Transverse colon (tissue), 3 donors: Measurements from ENCODE around the gene GNAT1.

Experiments
- POLR2A ChIP-seq: fragments of 450-650 bp; IDR thresholded peaks from one replicate; pipeline ENCODE4 v1.6.1; 2016; ENCODE audit warnings: antibody characterized with exemption, mild to moderate bottlenecking, moderate library complexity
- TF ChIP-seq, protein P1 (sequence below), 5 experiments: fragments of 200-600 bp in 3 of 5; fragments of 450-650 bp in 2 of 5; sonication (generic) in 3 of 5; IDR thresholded peaks; 1 replicate in 2 of 5; 2 replicates in 3 of 5; pipeline ENCODE4 v1.5.1; 2016 to 2017; ENCODE audit warnings: antibody characterized with exemption in 5 of 5, inconsistent platforms in 3 of 5, mild to moderate bottlenecking in 2 of 5, moderate library complexity in 1 of 5

DNA sequence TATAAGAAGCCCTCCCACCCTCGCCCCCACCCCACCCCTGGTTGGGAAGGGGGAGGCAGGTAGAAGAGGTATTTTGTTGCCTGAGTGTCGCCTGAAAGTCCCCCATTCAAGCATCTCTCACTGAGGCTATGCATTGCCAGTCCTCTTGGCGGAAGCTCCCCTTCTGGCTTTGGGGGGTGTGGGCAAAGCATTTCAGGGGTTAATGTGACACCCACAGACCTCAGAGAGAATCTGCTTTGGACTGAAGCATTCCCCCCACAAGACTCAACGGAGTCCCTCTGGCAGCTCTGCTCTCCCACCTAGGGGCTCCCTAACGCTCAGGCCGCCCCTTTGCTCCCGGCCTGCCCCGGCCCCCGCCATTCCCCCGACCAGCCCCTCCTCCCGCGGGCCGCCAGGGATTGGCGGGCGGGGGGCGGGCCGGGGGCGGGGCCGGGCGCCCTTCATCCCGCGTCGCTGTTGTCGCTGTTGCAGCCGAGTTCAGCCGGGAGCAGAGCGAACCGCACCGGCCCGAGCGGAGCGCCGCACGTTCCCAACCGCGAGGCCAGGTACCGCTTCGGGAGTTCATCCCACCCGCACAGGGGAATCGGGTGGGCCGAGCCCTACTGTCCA lies 13.5 kb downstream of the GNAT1 start, which contains the start of gene SLC38A3:
- TF ChIP-seq, protein P1, sequence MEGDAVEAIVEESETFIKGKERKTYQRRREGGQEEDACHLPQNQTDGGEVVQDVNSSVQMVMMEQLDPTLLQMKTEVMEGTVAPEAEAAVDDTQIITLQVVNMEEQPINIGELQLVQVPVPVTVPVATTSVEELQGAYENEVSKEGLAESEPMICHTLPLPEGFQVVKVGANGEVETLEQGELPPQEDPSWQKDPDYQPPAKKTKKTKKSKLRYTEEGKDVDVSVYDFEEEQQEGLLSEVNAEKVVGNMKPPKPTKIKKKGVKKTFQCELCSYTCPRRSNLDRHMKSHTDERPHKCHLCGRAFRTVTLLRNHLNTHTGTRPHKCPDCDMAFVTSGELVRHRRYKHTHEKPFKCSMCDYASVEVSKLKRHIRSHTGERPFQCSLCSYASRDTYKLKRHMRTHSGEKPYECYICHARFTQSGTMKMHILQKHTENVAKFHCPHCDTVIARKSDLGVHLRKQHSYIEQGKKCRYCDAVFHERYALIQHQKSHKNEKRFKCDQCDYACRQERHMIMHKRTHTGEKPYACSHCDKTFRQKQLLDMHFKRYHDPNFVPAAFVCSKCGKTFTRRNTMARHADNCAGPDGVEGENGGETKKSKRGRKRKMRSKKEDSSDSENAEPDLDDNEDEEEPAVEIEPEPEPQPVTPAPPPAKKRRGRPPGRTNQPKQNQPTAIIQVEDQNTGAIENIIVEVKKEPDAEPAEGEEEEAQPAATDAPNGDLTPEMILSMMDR (IDR thresholded peaks at IDR 0.05), result no peak
- no peak for TF ChIP-seq POLR2A
